Panc1 (cell line): ENCODE measurements around the gene MX1.

Experiments used
- CTCF ChIP-seq: fragments of 450-650 bp; IDR thresholded peaks from 2 replicates; pipeline ENCODE4 v1.5.1; 2017; ENCODE audit warnings: mild to moderate bottlenecking
- POLR2AphosphoS5 ChIP-seq: IDR thresholded peaks from 2 replicates; pipeline ENCODE4 v1.6.1; 2012; ENCODE audit warnings: mild to moderate bottlenecking, low read depth, low read length, moderate library complexity
- REST ChIP-seq, 2 experiments: IDR thresholded peaks; 2 replicates each; pipeline ENCODE4 v1.6.1; 2011 to 2012; ENCODE audit warnings: low read depth in 2 of 2, control low read depth in 1 of 2, low read length in 1 of 2, mild to moderate bottlenecking in 1 of 2, moderate library complexity in 1 of 2; ENCODE audit not compliant: insufficient read depth in 1 of 2

- no peak for TF ChIP-seq CTCF
- no peak for TF ChIP-seq POLR2AphosphoS5
- TF ChIP-seq REST (IDR thresholded peaks at IDR 0.05; ENCODE audit: insufficient read depth in 1 of 2, low read depth in 2 of 2, low read length in 1 of 2), result no peak
Observed at GRCh38 chr21:41478319-41479177, 52.5 kb downstream of the MX1 start.
